Mesodermal cell (in vitro differentiated cells): ENCODE measurements around the gene INO80.
A peak's percentile ranks its signal among the peaks of the same experiment; 100 is the strongest.

Source experiments
- H3K27ac ChIP-seq: 2 replicates; pipeline ENCODE4 v1.7.0; 2013; ENCODE audit warnings: mild to moderate bottlenecking, low read depth, low read length, moderate library complexity; ENCODE audit not compliant: severe bottlenecking
- H3K36me3 ChIP-seq: 2 replicates; pipeline ENCODE4 v1.7.1; 2013; ENCODE audit warnings: mild to moderate bottlenecking, low read length, moderate library complexity; ENCODE audit not compliant: control insufficient read depth, insufficient read depth
- H3K4me1 ChIP-seq: one replicate; pipeline ENCODE4 v1.7.1; 2013; ENCODE audit warnings: mild to moderate bottlenecking, low read length; ENCODE audit not compliant: insufficient read depth, control insufficient read depth, poor library complexity, severe bottlenecking
- H3K4me3 ChIP-seq: 2 replicates; pipeline ENCODE4 v1.7.0; 2013; ENCODE audit warnings: low read length, control low read depth, mild to moderate bottlenecking; ENCODE audit not compliant: insufficient read depth, poor library complexity, severe bottlenecking; ENCODE audit errors: extremely low read depth
- H3K9me3 ChIP-seq: 2 replicates; pipeline ENCODE4 v1.7.1; 2013; ENCODE audit warnings: mild to moderate bottlenecking, low read length, moderate library complexity; ENCODE audit not compliant: control insufficient read depth
- WGBS, 2 experiments: methylation state at CpG; one replicate each; pipeline ENCODE4 v1.1.5; 2013; ENCODE audit warnings: missing lambda C conversion rate in 2 of 2; ENCODE audit not compliant: insufficient coverage in 2 of 2; 5-methylcytosine and 5-hydroxymethylcytosine counted together

INO80 gene

GRCh38 chr15:41116962-41117252 is 827 bp upstream of the INO80 start:
- 81 to 90% methylated on average over 3 of the region's 6 CpGs for WGBS, 2 experiments
- Histone ChIP-seq H3K4me3 (peak overlapping the region; percentile 93), H3K36me3 (peaks cover 17% of the 10 kb centered on the region), H3K4me1 (peaks cover 2% of the 10 kb centered on the region), H3K27ac (peak overlapping the region; percentile 99), H3K9me3 (no peaks in the 10 kb centered on the region)

DNA sequence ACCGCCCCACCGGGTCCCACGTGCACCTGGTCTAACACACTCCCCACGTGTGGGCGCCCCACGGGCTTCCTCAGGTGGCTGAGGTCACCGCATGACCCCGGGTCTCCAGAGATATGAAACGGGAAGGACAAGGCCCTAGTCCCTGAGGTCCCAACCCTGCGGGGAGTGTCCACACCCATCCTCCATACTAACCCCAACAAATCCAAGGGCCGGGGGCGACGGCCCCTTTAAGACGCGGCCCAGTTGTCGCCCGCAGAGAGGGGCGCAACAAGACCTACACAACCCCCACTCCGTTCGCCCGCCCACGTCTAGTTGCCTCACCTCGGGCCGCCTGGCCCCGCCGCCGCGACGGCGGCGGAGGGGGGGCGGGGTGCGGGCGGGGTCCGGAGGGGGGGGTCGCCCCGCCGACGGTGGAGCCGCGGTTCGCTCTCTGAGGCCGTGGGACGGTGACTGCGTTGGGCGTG is 396 bp downstream of the INO80 start:
- Histone ChIP-seq H3K9me3 (no peaks in the 10 kb centered on the region), H3K4me1 (peaks cover 2% of the 10 kb centered on the region), H3K27ac (peak overlapping the region; percentile 99), H3K4me3 (peak overlapping the region; percentile 93), H3K36me3 (peaks cover 25% of the 10 kb centered on the region)
- 0% methylated on average over 15 to 26 of the region's 46 CpGs for WGBS, 2 experiments

DNA sequence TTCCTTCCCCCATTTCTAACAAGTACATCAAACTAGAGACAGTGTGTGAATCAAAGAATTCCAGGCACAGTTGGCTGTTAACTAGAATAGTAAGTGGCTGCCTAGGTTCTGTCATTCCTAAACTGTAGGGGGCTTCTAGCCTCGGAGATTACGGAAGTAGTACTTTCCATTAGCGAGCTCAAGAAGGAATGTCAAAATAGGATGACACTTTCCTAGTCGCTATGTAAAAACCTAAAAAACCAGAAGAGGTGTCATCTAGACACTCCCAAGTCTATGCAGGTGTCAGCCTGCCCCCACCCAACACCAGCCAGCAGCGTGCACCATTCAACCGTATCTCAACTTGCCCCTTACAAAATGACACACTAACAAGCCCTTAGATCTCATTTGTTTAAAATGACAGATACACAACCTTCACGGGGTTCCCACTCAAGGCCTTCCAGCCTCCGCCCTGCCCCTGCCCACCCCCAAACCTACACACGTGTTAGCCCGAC is 874 bp downstream of the INO80 start:
- peaks cover 2% of the 10 kb centered on the region for H3K4me1 ChIP-seq
- WGBS, 2 experiments, result 0% methylated on average over 9 to 10 of the region's 10 CpGs
- H3K4me3 ChIP-seq, result peak overlapping the region; percentile 93
- H3K36me3 ChIP-seq, result peaks cover 30% of the 10 kb centered on the region
- H3K9me3 ChIP-seq, result no peaks in the 10 kb centered on the region
- peak overlapping the region; percentile 99 for H3K27ac ChIP-seq

GRCh38 chr15:41106947-41107346 is 9.1 kb downstream of the INO80 start:
- WGBS, 2 experiments, result 93 to 100% methylated on average over 2 to 5 of the region's 5 CpGs
- Histone ChIP-seq H3K9me3 (no peaks in the 10 kb centered on the region), H3K4me1 (no peaks in the 10 kb centered on the region), H3K36me3 (peaks cover 57% of the 10 kb centered on the region), H3K4me3 (no peak overlapping the region), H3K27ac (no peak overlapping the region)

GRCh38 chr15:41105348-41106334 is 10.4 kb downstream of the INO80 start:
- WGBS, 2 experiments, result 96 to 100% methylated on average over 6 to 7 of the region's 11 CpGs
- Histone ChIP-seq H3K36me3 (peaks cover 55% of the 10 kb centered on the region), H3K9me3 (no peaks in the 10 kb centered on the region), H3K4me1 (no peaks in the 10 kb centered on the region), H3K27ac (no peak overlapping the region), H3K4me3 (no peak overlapping the region)

- 89 to 93% methylated on average over 1 to 2 of the region's 2 CpGs for WGBS, 2 experiments
- peaks cover 51% of the 10 kb centered on the region for H3K36me3 ChIP-seq
- no peaks in the 10 kb centered on the region for H3K9me3 ChIP-seq
- H3K4me1 ChIP-seq, result no peaks in the 10 kb centered on the region
- H3K4me3 ChIP-seq, result no peak overlapping the region
- no peak overlapping the region for H3K27ac ChIP-seq
Measured at GRCh38 chr15:41104234-41104633, 11.8 kb downstream of the INO80 start.

DNA sequence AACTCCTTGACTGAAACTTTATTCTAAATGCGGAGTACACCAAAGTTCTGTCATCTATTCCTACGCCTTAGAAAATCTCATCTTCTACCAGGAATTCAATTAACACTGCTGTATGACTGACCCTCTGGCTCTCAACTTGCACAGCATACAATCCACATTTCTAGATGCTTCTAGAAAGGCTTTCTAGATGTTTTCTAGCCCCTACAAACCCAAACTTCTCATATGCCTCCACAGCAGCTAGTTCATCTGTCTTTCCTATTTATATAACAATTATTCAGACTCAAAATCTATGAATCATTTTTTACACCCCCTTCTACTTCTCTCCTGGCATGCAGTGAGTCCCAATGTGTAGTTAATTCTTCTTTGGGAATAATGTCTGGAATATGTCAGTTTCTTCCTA is 13.2 kb downstream of the INO80 start:
- H3K27ac ChIP-seq, result no peak overlapping the region
- 100% methylated on average over 2 of the region's 2 CpGs for WGBS, 2 experiments
- H3K4me1 ChIP-seq, result no peaks in the 10 kb centered on the region
- no peak overlapping the region for H3K4me3 ChIP-seq
- peaks cover 49% of the 10 kb centered on the region for H3K36me3 ChIP-seq
- no peaks in the 10 kb centered on the region for H3K9me3 ChIP-seq

- Histone ChIP-seq H3K4me1 (no peaks in the 10 kb centered on the region), H3K4me3 (no peak overlapping the region), H3K27ac (no peak overlapping the region), H3K9me3 (no peaks in the 10 kb centered on the region), H3K36me3 (peaks cover 82% of the 10 kb centered on the region)
- WGBS, 2 experiments, result 80% methylated on average over 1 of the region's 6 CpGs; no CpG with 5 or more reads in 1 of the 2 experiments
Measured at GRCh38 chr15:41096178-41096577, 19.9 kb downstream of the INO80 start.

DNA sequence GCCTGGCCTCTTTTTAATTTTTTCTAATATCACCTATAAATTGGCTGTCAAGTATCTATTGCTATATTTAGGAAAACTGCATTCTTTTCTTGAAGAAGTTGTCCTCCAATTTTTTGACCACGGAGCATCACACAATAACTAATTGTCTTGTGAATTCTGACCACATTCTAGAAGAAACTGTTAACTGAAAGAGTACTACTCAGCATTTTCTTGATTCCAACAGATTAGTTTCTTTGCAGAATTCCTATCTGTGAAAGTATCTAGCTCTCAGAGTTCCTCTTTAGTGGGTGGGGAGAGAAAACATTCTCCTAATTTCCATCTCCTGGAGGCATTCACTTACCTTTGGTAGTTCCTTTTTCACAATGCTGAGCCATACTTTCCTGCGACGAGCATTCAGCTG is 31.1 kb downstream of the INO80 start:
- H3K36me3 ChIP-seq, result peaks cover 91% of the 10 kb centered on the region
- 100% methylated on average over 3 of the region's 3 CpGs for WGBS, 2 experiments

GRCh38 chr15:41080144-41080543 is 35.9 kb downstream of the INO80 start:
- no peak overlapping the region for H3K27ac ChIP-seq
- no peaks in the 10 kb centered on the region for H3K9me3 ChIP-seq
- no peaks in the 10 kb centered on the region for H3K4me1 ChIP-seq
- H3K4me3 ChIP-seq, result no peak overlapping the region
- H3K36me3 ChIP-seq, result peaks cover 89% of the 10 kb centered on the region
- 100% methylated on average over 1 of the region's 1 CpG; no CpG with 5 or more reads in 1 of the 2 experiments for WGBS, 2 experiments

More for the DNA sequence above, 31.1 kb downstream of the INO80 start:
- H3K4me3 ChIP-seq, result no peak overlapping the region
- no peak overlapping the region for H3K27ac ChIP-seq
- no peaks in the 10 kb centered on the region for H3K9me3 ChIP-seq
- no peaks in the 10 kb centered on the region for H3K4me1 ChIP-seq

GRCh38 chr15:41079717-41080116 is 36.4 kb downstream of the INO80 start:
- H3K9me3 ChIP-seq, result no peaks in the 10 kb centered on the region
- no peaks in the 10 kb centered on the region for H3K4me1 ChIP-seq
- H3K4me3 ChIP-seq, result no peak overlapping the region
- WGBS, 2 experiments, result 98 to 100% methylated on average over 5 to 8 of the region's 8 CpGs
- no peak overlapping the region for H3K27ac ChIP-seq
- peaks cover 89% of the 10 kb centered on the region for H3K36me3 ChIP-seq
